Right renal cortex interstitium (tissue), 3 donors: ENCODE data around the gene MEP1B. TPM values are rescaled to one million over a fixed set of nuclear protein-coding genes. Genes with fewer than 3 reads are reported as not detected.

ENCODE experiments used
- DNase-seq, 3 donors: peaks; one replicate each; pipeline ENCODE4 v3.0.0-alpha.2; 2013; ENCODE audit warnings: low read depth in 3 of 3, low spot score in 2 of 3
- polyA plus RNA-seq, 3 donors: library from polyadenylated mRNA; unstranded; fragments of 120-200 nt; gene quantifications; one replicate each; pipeline ENCODE4 v1.2.1, GENCODE V29; 2013; ENCODE audit not compliant: insufficient read length in 3 of 3

The MEP1B gene
- polyA plus RNA-seq, 3 donors: 0.21 TPM; not detected in 2

DNA sequence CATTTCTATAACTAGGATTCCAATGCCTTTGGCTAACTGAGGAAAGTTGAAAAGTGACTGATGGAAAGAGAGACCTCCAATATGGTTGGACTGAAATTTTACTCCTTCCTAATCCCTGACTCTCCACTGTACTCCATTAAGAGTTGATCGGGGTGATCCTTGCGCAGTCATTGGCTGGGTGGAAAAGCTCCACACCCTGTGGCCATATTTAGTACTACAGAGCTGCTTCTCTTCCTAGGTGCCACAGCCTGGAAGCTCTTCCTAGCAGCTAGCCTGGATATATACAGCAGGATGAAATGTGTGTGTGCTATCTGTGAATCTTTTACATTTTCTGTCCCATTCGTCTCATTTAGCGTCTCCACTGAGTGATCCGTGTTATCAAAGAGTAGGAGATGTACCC, 71.2 kb downstream of the MEP1B start:
- no peak for DNase-seq

DNA sequence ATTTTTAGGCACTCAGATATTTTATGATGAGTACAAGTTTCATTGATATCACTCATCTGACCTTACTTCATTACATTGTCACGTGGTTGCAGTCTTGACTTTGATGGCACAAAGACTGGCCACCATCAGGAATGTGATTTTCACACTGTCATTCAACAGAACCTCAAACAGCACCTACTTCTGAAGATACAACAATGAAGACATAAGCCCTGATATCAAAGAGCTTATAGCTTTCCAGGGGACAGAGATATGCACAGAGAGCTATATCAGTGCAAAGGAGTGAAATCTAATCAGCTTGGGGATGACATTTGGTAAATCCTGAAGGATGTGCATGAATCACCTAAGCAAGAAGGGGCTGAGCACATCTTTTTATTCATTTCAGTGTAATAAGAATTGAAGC, 72.3 kb downstream of the MEP1B start:
- no peak for DNase-seq

DNA sequence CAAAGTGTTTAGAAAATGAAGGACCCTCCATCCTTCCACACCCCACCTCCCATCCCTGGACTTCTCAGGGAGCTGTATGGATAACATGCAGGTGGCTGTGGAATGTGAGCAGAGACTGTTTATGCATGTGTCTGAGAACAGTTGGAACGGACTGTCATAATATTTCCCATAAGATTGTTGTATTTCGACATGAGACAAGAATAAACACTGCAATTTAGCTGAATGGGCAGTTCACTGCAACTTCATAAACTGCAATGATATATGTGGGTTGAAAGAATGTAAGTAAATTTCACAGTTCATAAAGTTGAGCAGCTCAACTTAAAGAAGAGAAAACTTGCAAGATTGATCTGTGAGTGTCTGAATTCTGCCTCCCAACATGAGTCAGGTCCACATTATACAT, 74.6 kb downstream of the MEP1B start:
- DNase-seq: no peak

DNA sequence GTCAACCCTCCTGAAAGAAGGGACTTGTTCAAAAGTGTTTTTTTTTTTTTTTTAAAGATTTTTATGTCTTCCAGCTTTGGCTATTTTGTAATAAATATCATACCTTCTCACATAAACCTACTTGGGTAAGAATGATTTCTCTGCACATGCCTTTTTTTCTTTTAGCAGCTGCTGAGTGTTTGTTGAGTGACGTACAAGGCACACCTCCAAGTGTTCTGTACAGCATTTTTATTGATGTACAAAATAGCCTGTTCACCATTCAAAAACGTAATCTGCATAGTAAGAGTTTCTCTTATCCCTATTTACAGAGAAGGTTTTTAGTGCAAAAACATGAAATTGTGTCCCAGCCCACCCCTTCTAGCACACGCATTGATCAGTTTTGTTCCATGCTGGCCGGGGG, 77.6 kb downstream of the MEP1B start:
- no peak for DNase-seq

Other genes starting within 250 kb of the MEP1B start
- gene TRAPPC8, start 246.9 kb upstream of the MEP1B start, polyA plus RNA-seq: 10 to 100 TPM; 65.4 to 72.7 (median 68.6) TPM
- 1 to 10 TPM; 1.6 to 2.6 (median 2.3) TPM for gene RNF125, start 171.2 kb upstream of the MEP1B start, polyA plus RNA-seq
- gene RNF138, start 98.2 kb upstream of the MEP1B start, polyA plus RNA-seq: 10 to 100 TPM; 66.4 to 71.7 (median 68.8) TPM